ENCODE measurements around the gene KCNK15. TPM values are rescaled to one million over a fixed set of nuclear protein-coding genes. Genes with fewer than 3 reads are reported as not detected.

The KCNK15 gene
- total RNA-seq, 4 donors from 2014 or later = 3.6 to 5.6 (median 5.0) TPM

- 64% methylated on average over 7 of the region's 7 CpGs for WGBS
- TF ChIP-seq CTCF (IDR thresholded peaks at IDR 0.05) (no peak), EP300 (IDR thresholded peaks at IDR 0.05) (no peak), POLR2AphosphoS5 (IDR thresholded peaks at IDR 0.05) (peak; percentile 22 to 46), POLR2A (IDR thresholded peaks at IDR 0.05; ENCODE audit: low read depth) (no peak)
- peak overlapping the region in 1 of 4 donors; percentile 20 for H3K27ac ChIP-seq (replicated peaks in 1 of 4)
- H3K9me3 ChIP-seq = no peaks in the 10 kb centered on the region
- intact Hi-C loops (cut with DNase I) = loop anchor here (10.0 kb wide), 2 partner anchors 124 to 354 kb away; no protein-coding TSS in a partner anchor
- H3K4me3 ChIP-seq = no peak overlapping the region
- DNase-seq (ENCODE audit: extremely low spot score) = no peak
- no peaks in the 10 kb centered on the region for H3K27me3 ChIP-seq
- no peaks in the 10 kb centered on the region for H3K36me3 ChIP-seq
- peaks cover 12 to 60% (median 35%) of the 10 kb centered on the region in 4 donors for H3K4me1 ChIP-seq
These were observed 6.7 kb upstream of the KCNK15 start for GRCh38 chr20:44738813-44739477.

GRCh38 chr20:44739942-44740341, 5.7 kb upstream of the KCNK15 start:
- H3K9me3 ChIP-seq = no peaks in the 10 kb centered on the region
- H3K27ac ChIP-seq (replicated peaks in 1 of 4) = no peak overlapping the region
- DNase-seq (ENCODE audit: extremely low spot score) = no peak
- peaks cover 12 to 54% (median 37%) of the 10 kb centered on the region in 4 donors for H3K4me1 ChIP-seq
- H3K27me3 ChIP-seq = no peaks in the 10 kb centered on the region
- H3K36me3 ChIP-seq = no peaks in the 10 kb centered on the region
- H3K4me3 ChIP-seq = no peak overlapping the region
- intact Hi-C loops (cut with DNase I) = loop anchor here (10.0 kb wide), 3 partner anchors 125 to 355 kb away; partner anchors contain the start of genes STK4 and TOMM34
- no peak for TF ChIP-seq EP300 (IDR thresholded peaks at IDR 0.05)
- WGBS = 71% methylated on average over 2 of the region's 2 CpGs

- no peak for TF ChIP-seq CTCF (IDR thresholded peaks at IDR 0.05)
- no peak for TF ChIP-seq POLR2AphosphoS5 (IDR thresholded peaks at IDR 0.05)
- TF ChIP-seq POLR2A (IDR thresholded peaks at IDR 0.05; ENCODE audit: low read depth) = no peak
- no peak for TF ChIP-seq EP300 (IDR thresholded peaks at IDR 0.05)
- Histone ChIP-seq H3K4me1 (peaks cover 27 to 65% (median 57%) of the 10 kb centered on the region in 4 donors), H3K27me3 (no peaks in the 10 kb centered on the region), H3K9me3 (no peaks in the 10 kb centered on the region), H3K27ac (replicated peaks in 1 of 4) (peak overlapping the region; percentile 55 to 79 (median 64)), H3K4me3 (no peak overlapping the region), H3K36me3 (no peaks in the 10 kb centered on the region)
- 62% methylated on average over 12 of the region's 14 CpGs for WGBS
- intact Hi-C loops (cut with DNase I) = loop anchor here (10.0 kb wide), 1 partner anchor 222 kb away; the partner anchor contains the start of genes STK4 and TOMM34
- DNase-seq (ENCODE audit: extremely low spot score) = no peak
These were observed 3.2 kb upstream of the KCNK15 start for GRCh38 chr20:44742304-44743079.

GRCh38 chr20:44743080-44743701, 2.5 kb upstream of the KCNK15 start:
- no peak for DNase-seq (ENCODE audit: extremely low spot score)
- intact Hi-C loops (cut with DNase I) = loop anchor here (10.0 kb wide), 1 partner anchor 222 kb away; the partner anchor contains the start of genes STK4 and TOMM34
- Histone ChIP-seq H3K36me3 (no peaks in the 10 kb centered on the region), H3K27ac (replicated peaks in 1 of 4) (peak overlapping the region; percentile 55 to 79 (median 64)), H3K27me3 (no peaks in the 10 kb centered on the region), H3K4me3 (no peak overlapping the region), H3K4me1 (peaks cover 27 to 72% (median 64%) of the 10 kb centered on the region in 4 donors), H3K9me3 (no peaks in the 10 kb centered on the region)
- 71% methylated on average over 7 of the region's 7 CpGs for WGBS
- no peak for TF ChIP-seq POLR2A (IDR thresholded peaks at IDR 0.05; ENCODE audit: low read depth)
- TF ChIP-seq CTCF (IDR thresholded peaks at IDR 0.05) = no peak
- no peak for TF ChIP-seq POLR2AphosphoS5 (IDR thresholded peaks at IDR 0.05)
- TF ChIP-seq EP300 (IDR thresholded peaks at IDR 0.05) = no peak
